KOPT-K1 (cell line): ENCODE results near the gene RASA3.

Source experiments
- H3K27ac ChIP-seq: fragments of 200-600 bp; sonication (generic); 2 replicates; pipeline ENCODE4 v1.5.1; 2016; ENCODE audit warnings: antibody characterized with exemption, mild to moderate bottlenecking, low read depth, low read length; ENCODE audit not compliant: poor library complexity, severe bottlenecking
- H3K36me3 ChIP-seq: fragments of 200-600 bp; sonication (generic); 2 replicates; pipeline ENCODE4 v1.5.1; 2017; ENCODE audit warnings: antibody characterized with exemption, mild to moderate bottlenecking, low read length, moderate library complexity; ENCODE audit not compliant: insufficient read depth
- H3K9me3 ChIP-seq: fragments of 200-600 bp; sonication (generic); 2 replicates; pipeline ENCODE4 v1.5.1; 2017; ENCODE audit warnings: antibody characterized with exemption, low read length, mild to moderate bottlenecking; ENCODE audit not compliant: insufficient read depth, poor library complexity, severe bottlenecking

Gene RASA3

DNA sequence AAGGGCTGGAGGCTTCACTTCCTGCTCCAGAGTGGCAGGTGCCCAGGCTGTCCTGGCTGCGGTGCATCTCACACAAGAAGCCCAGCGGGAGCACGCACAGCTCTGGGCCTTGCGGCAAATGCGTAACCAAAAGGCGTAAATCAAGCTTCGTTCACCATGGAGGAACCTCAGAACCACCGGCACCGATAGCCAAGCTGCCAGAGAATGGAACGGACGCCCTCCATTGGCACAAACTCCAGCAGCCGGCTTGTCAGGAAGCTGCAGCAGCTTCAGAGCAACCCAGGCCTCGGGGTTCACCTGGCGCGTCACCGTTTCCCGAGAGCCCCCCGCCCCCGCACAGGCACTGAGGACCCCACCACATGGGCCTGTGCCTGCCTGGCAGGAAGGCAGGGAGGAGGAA, 76.7 kb downstream of the RASA3 start:
- Histone ChIP-seq H3K9me3 (no peaks in the 10 kb centered on the region), H3K27ac (no peak overlapping the region), H3K36me3 (peaks cover 35% of the 10 kb centered on the region; the same call in 1 of the 2 replicates)

DNA sequence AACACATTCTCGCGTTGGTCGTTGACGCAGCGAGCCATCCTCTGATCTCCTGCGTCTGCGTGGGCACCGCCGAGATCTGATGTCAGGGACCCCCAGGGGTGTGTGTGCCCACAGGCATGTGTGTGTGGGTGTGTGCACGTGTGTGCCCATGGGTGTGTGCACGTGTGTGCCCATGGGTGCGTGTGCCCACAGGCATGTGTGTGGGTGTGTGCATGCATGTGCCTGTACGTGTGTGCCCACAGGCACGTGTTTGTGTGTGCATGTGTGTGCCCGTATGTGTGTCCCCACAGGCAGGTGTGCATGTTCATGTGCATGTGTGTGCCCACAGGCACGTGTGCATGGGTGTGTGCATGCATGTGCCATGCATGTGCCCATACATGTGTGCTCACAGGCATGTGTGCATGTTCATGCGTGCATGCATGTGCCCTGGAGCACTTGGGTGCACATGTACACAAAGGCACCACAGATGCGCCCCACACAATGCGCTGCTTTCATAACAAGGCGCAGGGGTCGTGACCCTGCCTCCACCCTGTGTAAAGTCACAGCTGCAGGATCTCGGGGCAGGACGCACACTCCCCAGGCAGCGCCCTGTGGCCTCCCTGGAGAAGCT, 77.5 kb downstream of the RASA3 start:
- Histone ChIP-seq H3K9me3 (no peaks in the 10 kb centered on the region), H3K36me3 (peaks cover 36% of the 10 kb centered on the region; the same call in 1 of the 2 replicates), H3K27ac (no peak overlapping the region)

GRCh38 chr13:114054264-114054663, 78.2 kb downstream of the RASA3 start:
- Histone ChIP-seq H3K9me3 (no peaks in the 10 kb centered on the region), H3K36me3 (peaks cover 35% of the 10 kb centered on the region; the same call in 1 of the 2 replicates), H3K27ac (no peak overlapping the region)

- Histone ChIP-seq H3K9me3 (no peaks in the 10 kb centered on the region), H3K36me3 (peaks cover 35% of the 10 kb centered on the region; the same call in 1 of the 2 replicates), H3K27ac (no peak overlapping the region)
Observed at GRCh38 chr13:114053026-114053425, 79.4 kb downstream of the RASA3 start.

- H3K27ac ChIP-seq, result no peak overlapping the region
Observed at GRCh38 chr13:114050536-114051450, 81.6 kb downstream of the RASA3 start.

GRCh38 chr13:114049626-114050101, 82.8 kb downstream of the RASA3 start:
- Histone ChIP-seq H3K9me3 (no peaks in the 10 kb centered on the region), H3K36me3 (peaks cover 14% of the 10 kb centered on the region; the same call in 1 of the 2 replicates), H3K27ac (no peak overlapping the region)

More at GRCh38 chr13:114050536-114051450, 81.6 kb downstream of the RASA3 start:
- H3K36me3 ChIP-seq, result peaks cover 26% of the 10 kb centered on the region; the same call in 1 of the 2 replicates
- H3K9me3 ChIP-seq, result no peaks in the 10 kb centered on the region

GRCh38 chr13:114049026-114049425, 83.4 kb downstream of the RASA3 start:
- Histone ChIP-seq H3K36me3 (peaks cover 14% of the 10 kb centered on the region; the same call in 1 of the 2 replicates), H3K27ac (no peak overlapping the region), H3K9me3 (no peaks in the 10 kb centered on the region)

- Histone ChIP-seq H3K9me3 (no peaks in the 10 kb centered on the region), H3K27ac (no peak overlapping the region)
Observed at GRCh38 chr13:114048443-114048842, 84.0 kb downstream of the RASA3 start.

GRCh38 chr13:114047358-114047881, 85.0 kb downstream of the RASA3 start:
- no peak overlapping the region for H3K27ac ChIP-seq
- no peaks in the 10 kb centered on the region for H3K9me3 ChIP-seq
- peaks cover 15% of the 10 kb centered on the region; the same call in 1 of the 2 replicates for H3K36me3 ChIP-seq

More at GRCh38 chr13:114048443-114048842, 84.0 kb downstream of the RASA3 start:
- H3K36me3 ChIP-seq, result peaks cover 14% of the 10 kb centered on the region; the same call in 1 of the 2 replicates

GRCh38 chr13:114046431-114046975, 85.9 kb downstream of the RASA3 start:
- H3K9me3 ChIP-seq, result no peaks in the 10 kb centered on the region
- peaks cover 20% of the 10 kb centered on the region; the same call in 1 of the 2 replicates for H3K36me3 ChIP-seq
- no peak overlapping the region for H3K27ac ChIP-seq

DNA sequence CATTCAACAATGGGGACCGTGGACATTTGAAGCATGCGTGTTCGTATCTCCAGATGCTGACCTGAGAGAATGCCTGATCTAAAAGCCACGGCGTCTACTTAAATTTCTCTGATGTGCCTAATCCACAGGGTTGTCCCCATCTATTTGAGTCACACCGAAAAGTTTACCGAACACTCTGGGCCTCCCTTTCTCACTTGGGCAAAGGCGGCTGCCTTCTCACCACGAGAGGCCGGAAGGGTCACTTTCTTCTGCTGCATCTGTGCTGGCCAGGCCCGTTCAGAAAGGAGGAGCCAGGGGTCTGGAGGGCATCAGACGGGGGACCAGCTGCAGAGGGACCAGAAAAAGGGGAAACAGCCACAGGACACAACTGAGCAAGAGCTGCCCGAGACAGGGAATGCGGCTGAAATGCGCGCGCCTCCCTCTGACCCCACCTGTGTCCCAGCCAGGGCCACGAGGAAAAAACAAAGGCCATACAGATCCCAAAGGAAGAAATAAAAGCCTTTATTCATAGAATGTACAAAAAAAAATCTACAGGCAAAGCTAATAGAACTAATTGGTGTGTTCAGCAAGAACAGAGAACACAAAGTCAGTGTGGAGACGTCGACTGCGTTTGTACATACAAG, 87.2 kb downstream of the RASA3 start:
- peaks cover 11% of the 10 kb centered on the region; the same call in 1 of the 2 replicates for H3K36me3 ChIP-seq
- H3K9me3 ChIP-seq, result no peaks in the 10 kb centered on the region
- H3K27ac ChIP-seq, result no peak overlapping the region

- Histone ChIP-seq H3K36me3 (peaks cover 6% of the 10 kb centered on the region; the same call in 1 of the 2 replicates), H3K9me3 (no peaks in the 10 kb centered on the region), H3K27ac (no peak overlapping the region)
Observed at GRCh38 chr13:114044486-114044885, 87.9 kb downstream of the RASA3 start.

- peaks cover 6% of the 10 kb centered on the region; the same call in 1 of the 2 replicates for H3K36me3 ChIP-seq
- H3K27ac ChIP-seq, result no peak overlapping the region
- H3K9me3 ChIP-seq, result no peaks in the 10 kb centered on the region
Observed at GRCh38 chr13:114043421-114044053, 88.9 kb downstream of the RASA3 start.
